Thymus (tissue), 11 donors: ENCODE measurements around the gene VWA3A. TPM values are rescaled to one million over a fixed set of nuclear protein-coding genes. Genes with fewer than 3 reads are reported as not detected.
"Not testable (repeated sequence)": the region's sequence is repeated elsewhere in the genome, so short reads cannot be mapped to it uniquely, and the experiment has no call there.

ENCODE experiments used
- DNase-seq, 9 donors: peaks; one replicate each; pipeline ENCODE4 v3.0.0-alpha.2; 2013; ENCODE audit warnings: low spot score in 9 of 9, low read depth in 6 of 9, missing footprints in 1 of 9
- H3K27ac ChIP-seq, 2 donors: one replicate each; pipeline ENCODE4 v1.5.1; 2013; ENCODE audit warnings: control low read depth in 1 of 2, low read depth in 1 of 2, low read length in 1 of 2, mild to moderate bottlenecking in 1 of 2, moderate library complexity in 1 of 2
- H3K27me3 ChIP-seq, 2 donors: one replicate each; pipeline ENCODE4 v1.5.1; 2013; ENCODE audit warnings: low read length in 1 of 2; ENCODE audit not compliant: control insufficient read depth in 2 of 2, insufficient read depth in 1 of 2
- H3K36me3 ChIP-seq, 2 donors: one replicate each; pipeline ENCODE4 v1.5.1; 2013; ENCODE audit warnings: low read length in 1 of 2, mild to moderate bottlenecking in 1 of 2, moderate library complexity in 1 of 2; ENCODE audit not compliant: control insufficient read depth in 2 of 2, insufficient read depth in 2 of 2
- H3K4me1 ChIP-seq, 2 donors: one replicate each; pipeline ENCODE4 v1.5.1; 2013; ENCODE audit warnings: low read length in 2 of 2; ENCODE audit not compliant: control insufficient read depth in 2 of 2, insufficient read depth in 2 of 2
- H3K4me3 ChIP-seq, 2 donors: one replicate each; pipeline ENCODE4 v1.5.1; 2013; ENCODE audit warnings: low read length in 2 of 2, control low read depth in 1 of 2, mild to moderate bottlenecking in 1 of 2
- H3K9me3 ChIP-seq, 2 donors: one replicate each; pipeline ENCODE4 v1.5.1; 2013; ENCODE audit warnings: low read length in 1 of 2, mild to moderate bottlenecking in 1 of 2; ENCODE audit not compliant: control insufficient read depth in 2 of 2, insufficient read depth in 1 of 2
- WGBS: extraction: QIAGEN DNeasy Blood & Tissue Kit; methylation state at CpG from one replicate; pipeline ENCODE4 v1.1.7; 2013; 5-methylcytosine and 5-hydroxymethylcytosine counted together
- polyA plus RNA-seq: library from polyadenylated mRNA; stranded (reverse); fragments of 200-250 nt; gene quantifications from one replicate; pipeline ENCODE4 v1.2.3, GENCODE V29; 2013
- total RNA-seq: library from RNA; stranded (reverse); fragments of 120-200 nt; gene quantifications from one replicate; pipeline ENCODE4 v1.2.4, GENCODE V29; 2013
- donor health status: healthy.

The VWA3A gene
- total and polyA plus RNA-seq, 2 donors, result 0.09 to 0.18 TPM

DNA sequence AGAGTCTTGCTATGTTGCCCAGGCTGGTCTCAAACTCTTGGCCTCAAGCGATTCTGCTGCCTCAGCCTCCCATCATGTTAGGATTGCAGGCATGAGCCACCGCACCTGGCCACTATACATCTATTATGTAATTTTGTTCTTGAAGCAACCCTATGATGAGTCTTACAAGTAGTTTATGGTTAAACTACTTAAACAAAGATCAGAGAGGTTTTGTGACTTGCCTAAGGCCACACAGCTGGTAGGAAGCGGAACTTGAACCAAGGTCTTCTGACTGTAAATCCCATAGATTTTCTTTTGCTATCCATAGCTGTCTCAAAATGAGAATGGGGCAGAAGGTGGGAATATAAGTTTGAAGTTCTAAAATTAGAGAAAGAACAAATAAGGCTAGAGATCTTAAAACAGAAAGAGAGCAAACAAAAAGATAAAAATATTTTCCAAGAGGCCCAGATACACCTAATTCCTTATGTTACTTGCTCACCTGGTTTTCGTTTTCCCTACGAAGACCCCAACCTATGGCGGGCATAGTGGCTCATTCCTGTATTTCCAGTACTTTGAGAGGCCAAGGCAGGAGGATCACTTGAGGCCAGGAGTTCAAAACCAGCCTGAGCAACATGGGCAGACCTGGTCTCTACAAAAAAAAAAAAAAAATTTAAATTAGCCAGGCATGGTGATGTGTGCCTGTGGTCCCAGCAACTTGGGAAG lies 32.4 kb downstream of the VWA3A start:
- Histone ChIP-seq H3K36me3 (no peaks in the 10 kb centered on the region), H3K9me3 (no peaks in the 10 kb centered on the region), H3K4me1 (no peaks in the 10 kb centered on the region), H3K27ac (no peak overlapping the region), H3K4me3 (no peak overlapping the region), H3K27me3 (no peaks in the 10 kb centered on the region)
- DNase-seq, result no peak
- WGBS, result 99% methylated on average over 6 of the region's 6 CpGs

DNA sequence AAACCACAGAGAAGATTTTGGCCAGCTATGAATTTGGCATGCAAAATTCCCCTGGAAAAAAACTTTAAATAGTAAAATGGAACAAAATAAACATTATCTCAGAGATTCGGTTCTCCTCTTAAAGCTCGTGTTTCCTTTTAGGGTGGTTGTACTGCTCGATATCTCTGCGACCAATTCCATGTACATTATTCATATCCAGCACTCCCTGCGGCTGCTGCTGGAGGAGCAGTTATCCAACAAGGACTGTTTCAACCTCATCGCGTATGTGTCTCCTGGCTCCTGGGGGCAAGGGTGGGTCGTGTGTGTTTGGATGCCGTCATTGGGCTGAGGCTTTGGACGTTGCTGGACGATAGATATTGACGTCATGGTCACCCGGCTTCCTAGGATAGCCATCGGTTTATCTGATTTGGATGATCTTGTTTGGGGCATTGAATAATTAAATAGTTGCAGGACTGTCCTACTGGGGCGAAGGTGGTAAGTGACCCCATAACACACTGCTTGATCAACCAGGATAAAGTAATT lies 33.8 kb downstream of the VWA3A start:
- H3K27me3 ChIP-seq, result no peaks in the 10 kb centered on the region
- H3K9me3 ChIP-seq, result no peaks in the 10 kb centered on the region
- 95% methylated on average over 15 of the region's 15 CpGs for WGBS
- no peaks in the 10 kb centered on the region for H3K4me1 ChIP-seq
- no peak for DNase-seq
- H3K36me3 ChIP-seq, result no peaks in the 10 kb centered on the region
- H3K4me3 ChIP-seq, result no peak overlapping the region
- H3K27ac ChIP-seq, result no peak overlapping the region

DNA sequence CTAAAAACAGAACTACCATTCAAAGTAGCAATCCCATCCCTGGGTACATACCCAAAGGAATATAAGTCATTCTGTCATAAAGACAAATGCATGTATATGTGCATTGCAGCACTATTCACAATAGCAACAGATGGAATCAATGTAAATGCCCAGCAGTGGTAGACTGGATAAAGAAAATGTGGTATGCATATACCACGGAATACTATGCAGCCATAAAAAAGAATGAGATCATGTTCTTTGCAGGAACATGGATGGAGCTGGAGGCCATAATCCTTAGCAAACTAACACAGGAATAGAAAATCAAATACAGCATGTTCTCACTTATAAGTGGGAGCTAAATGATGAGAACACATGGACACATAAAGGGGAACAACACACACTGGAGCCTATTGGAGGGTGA lies 36.2 kb downstream of the VWA3A start:
- 88% methylated on average over 1 of the region's 1 CpG for WGBS
- not testable (repeated sequence) for H3K27ac ChIP-seq, H3K36me3 ChIP-seq, DNase-seq, H3K27me3 ChIP-seq, H3K4me1 ChIP-seq, H3K9me3 ChIP-seq, H3K4me3 ChIP-seq

DNA sequence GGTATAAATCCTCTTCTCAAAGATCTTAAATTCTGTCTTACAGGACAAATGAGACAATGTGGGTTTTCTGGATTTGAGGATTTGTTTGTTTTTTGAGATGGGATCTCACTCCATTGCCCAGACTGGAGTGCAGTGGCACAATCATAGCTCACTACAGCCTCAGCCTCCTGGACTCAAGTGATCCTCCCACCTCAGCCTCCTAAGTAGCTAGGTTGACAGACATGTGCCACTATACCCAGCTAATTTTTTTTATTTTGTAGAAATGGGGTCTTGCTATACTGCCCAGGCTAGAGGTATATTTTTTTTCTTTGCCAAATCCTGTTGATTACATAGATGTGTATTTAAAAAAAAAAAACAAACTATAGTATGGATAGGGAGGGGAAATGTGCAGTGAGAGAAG lies 38.2 kb downstream of the VWA3A start:
- no peak for DNase-seq
- H3K36me3 ChIP-seq, result no peaks in the 10 kb centered on the region
- no peaks in the 10 kb centered on the region for H3K9me3 ChIP-seq
- no peak overlapping the region for H3K27ac ChIP-seq
- H3K27me3 ChIP-seq, result no peaks in the 10 kb centered on the region
- no peak overlapping the region for H3K4me3 ChIP-seq
- no peaks in the 10 kb centered on the region for H3K4me1 ChIP-seq

DNA sequence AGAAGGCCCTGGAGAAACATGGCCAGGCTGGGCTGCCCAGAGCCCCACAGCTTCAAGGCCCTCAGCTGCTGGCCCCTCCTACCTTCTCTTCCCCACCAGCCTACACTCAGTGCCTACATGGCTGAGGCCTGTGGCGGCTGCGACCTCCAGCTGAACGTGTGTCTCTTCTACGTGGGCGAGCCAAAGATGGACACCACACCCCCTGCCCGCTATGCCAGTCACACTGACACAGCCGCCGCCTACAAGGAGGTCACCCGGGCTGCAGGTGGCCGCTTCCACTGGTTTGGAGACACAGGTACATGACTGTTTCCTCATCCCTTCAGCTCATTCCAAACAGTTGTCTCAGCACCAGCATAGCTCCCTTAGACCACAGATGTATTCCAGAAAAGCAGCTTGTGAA lies 40.5 kb downstream of the VWA3A start:
- WGBS, result 97% methylated on average over 10 of the region's 10 CpGs
- Histone ChIP-seq H3K4me3 (no peak overlapping the region), H3K4me1 (no peaks in the 10 kb centered on the region), H3K9me3 (no peaks in the 10 kb centered on the region), H3K36me3 (no peaks in the 10 kb centered on the region), H3K27ac (no peak overlapping the region), H3K27me3 (no peaks in the 10 kb centered on the region)
- DNase-seq, result no peak

DNA sequence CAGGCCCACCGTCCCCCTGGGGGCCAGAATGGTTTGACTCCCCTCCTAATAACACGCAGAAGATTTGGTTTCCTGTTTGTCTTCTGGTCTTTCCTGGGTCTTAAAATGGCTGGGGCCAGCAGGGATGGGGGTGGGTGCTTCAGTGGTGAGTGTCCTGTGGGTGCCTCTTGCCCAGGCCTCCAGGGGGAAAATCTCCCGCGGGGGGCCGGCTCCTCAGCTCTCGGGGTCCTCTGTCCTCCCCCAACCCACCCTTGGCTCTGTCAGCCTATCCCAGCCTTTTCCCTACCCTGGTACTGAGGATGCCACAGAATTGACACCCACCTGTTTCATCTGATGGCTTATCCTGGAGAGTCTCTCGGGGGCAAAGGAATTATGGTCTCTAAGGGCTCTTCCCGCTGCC lies 46.1 kb downstream of the VWA3A start:
- Histone ChIP-seq H3K27ac (no peak overlapping the region), H3K4me1 (peaks cover 0 to 3% of the 10 kb centered on the region in 2 donors), H3K36me3 (no peaks in the 10 kb centered on the region), H3K9me3 (no peaks in the 10 kb centered on the region), H3K27me3 (no peaks in the 10 kb centered on the region), H3K4me3 (no peak overlapping the region)
- 84% methylated on average over 8 of the region's 8 CpGs for WGBS
- DNase-seq, result no peak

DNA sequence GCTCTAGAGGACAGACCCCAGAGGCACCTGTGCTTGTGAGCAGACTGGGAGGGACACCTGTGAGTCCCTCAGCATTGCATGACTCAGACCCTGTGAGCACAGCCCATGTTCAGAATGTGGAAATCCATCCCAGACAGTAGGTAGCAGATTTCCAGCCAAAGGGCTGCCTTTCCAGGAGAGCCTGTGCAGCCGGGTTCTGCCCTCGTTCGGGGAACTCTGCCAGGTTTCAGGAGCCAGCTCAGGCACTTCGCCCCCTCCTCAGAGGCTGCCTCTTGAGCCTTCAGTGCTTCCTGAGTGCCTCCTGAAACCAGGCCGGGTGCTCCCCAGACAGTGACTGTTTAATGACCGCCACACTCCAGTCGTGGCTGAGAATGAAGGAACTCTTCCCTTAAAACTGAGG lies 46.7 kb downstream of the VWA3A start:
- Histone ChIP-seq H3K27me3 (no peaks in the 10 kb centered on the region), H3K4me3 (no peak overlapping the region), H3K36me3 (no peaks in the 10 kb centered on the region), H3K4me1 (peaks cover 0 to 3% of the 10 kb centered on the region in 2 donors), H3K9me3 (no peaks in the 10 kb centered on the region), H3K27ac (no peak overlapping the region)
- DNase-seq, result no peak
- 88% methylated on average over 7 of the region's 7 CpGs for WGBS

DNA sequence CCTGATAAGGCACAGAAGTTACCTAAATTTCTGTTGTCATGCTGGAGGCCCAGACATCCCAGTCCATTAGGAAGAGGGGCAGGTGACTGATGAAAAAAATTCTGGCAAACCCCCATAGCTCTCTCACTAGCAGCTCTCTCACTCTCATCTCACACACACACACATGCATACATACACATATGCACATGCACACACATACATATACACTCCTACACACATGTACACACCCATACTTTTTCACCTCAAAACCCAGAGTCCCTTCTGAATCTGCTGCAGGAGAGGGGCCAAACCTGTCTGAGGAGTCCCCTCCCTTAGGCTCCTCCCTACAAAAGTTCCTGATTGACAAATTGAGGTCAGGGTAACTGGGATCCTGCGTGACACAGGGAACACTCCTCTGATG lies 47.4 kb downstream of the VWA3A start:
- H3K4me3 ChIP-seq, result no peak overlapping the region
- DNase-seq, result no peak
- no peak overlapping the region for H3K27ac ChIP-seq
- no peaks in the 10 kb centered on the region for H3K9me3 ChIP-seq
- H3K4me1 ChIP-seq, result peaks cover 0 to 3% of the 10 kb centered on the region in 2 donors
- H3K27me3 ChIP-seq, result peaks cover 0 to 1% of the 10 kb centered on the region in 2 donors
- 93% methylated on average over 1 of the region's 1 CpG for WGBS
- H3K36me3 ChIP-seq, result no peaks in the 10 kb centered on the region

DNA sequence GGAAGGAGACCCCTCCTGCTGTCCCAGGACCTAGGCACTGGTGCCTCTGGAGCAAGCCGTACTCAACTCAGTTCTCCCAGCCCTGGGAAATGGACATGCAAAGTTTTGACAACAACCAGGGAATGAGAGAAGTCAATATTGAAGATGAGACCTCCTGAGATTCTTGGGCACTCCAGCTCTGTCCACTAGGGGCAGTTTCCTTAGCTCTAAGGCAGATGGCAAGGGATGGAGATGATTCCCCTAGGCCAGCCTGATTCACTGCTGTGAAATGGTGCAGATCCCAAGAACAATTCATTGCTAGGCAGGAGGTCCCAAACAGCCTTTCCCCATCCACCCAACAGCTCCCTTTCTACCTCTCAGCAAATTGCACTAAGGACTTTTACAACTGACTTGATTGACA lies 49.4 kb downstream of the VWA3A start:
- H3K9me3 ChIP-seq, result no peaks in the 10 kb centered on the region
- H3K36me3 ChIP-seq, result no peaks in the 10 kb centered on the region
- WGBS, result 94% methylated on average over 1 of the region's 1 CpG
- no peak overlapping the region for H3K27ac ChIP-seq
- H3K4me3 ChIP-seq, result no peak overlapping the region
- DNase-seq, result no peak
- peaks cover 0 to 2% of the 10 kb centered on the region in 2 donors for H3K27me3 ChIP-seq
- H3K4me1 ChIP-seq, result peaks cover 0 to 3% of the 10 kb centered on the region in 2 donors
